ENCODE data around the gene ELMOD3.
A peak's percentile ranks its signal among the peaks of the same experiment; 100 is the strongest.
"Not testable (repeated sequence)": the region's sequence is repeated elsewhere in the genome, so short reads cannot be mapped to it uniquely, and the experiment has no call there.

Gene ELMOD3

DNA sequence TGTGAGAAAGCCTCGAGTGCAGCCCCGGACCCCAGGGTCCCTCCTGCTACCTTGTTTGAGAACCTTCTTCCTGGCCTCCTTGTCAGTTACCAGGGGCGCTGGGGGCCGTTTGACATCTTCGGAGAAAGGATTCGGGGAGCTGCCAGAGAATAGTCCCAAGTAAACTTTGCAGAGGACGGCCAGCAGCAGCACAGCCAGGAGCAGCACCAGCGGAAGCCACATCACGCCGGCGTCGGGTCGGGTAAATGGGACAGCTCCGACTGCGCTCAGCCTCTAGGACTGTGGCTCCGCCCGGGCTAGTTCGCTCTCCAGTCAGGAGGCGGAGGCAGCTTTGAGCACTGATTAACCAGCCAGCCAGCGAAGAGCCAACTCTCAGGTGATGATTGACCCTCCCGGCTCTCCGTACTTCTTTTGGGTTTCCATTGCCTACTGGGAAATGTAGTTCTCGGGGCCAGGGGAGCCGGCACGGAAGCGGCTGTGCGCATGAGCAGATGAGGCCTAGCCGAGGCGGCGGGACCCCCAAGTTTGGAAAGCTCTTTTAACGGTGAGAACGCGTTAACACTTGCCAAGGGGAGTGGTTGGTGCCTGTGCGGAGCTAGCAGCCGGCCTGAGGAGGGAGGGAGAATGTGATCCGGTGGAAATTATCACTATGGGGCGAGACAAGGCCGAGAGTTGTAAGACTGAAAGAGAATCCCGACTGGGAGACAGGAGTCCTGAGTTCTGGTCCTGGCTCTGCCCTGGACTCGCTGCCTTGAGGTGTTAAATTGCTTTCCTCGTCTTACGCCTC lies at the start of gene ELMOD3, which contains the start of gene RETSAT:
ELMOD3 (plus strand) TSS at position 484 of the 787 bp plus-strand sequence. CDS start 2,430 bp downstream, outside the sequence.
RETSAT (minus strand) TSS at position 243 of the 787 bp plus-strand sequence; CDS start at position 222, 21 bp downstream.
- peak; percentile 95 to 98 for DNase-seq

DNA sequence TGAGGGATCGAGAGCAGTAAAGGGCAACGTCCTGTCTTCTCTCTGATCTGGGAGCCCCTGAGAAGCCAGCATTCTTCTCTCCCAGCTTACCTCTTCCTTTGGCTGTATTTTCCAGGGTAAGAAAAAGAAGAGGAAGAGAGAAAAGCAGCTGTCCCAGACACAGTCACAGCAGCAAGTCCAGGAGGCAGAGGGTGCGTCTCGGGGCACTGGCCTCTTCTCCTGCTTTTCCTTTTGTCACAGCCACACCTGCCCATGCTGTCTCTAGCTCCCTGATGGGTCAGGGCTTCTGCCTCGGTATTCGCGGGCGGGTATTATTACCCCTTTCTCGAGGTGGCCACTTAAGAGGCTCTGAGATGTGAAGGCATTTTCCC lies 47.1 kb upstream of the ELMOD3 start:
- DNase-seq, result no peak

DNA sequence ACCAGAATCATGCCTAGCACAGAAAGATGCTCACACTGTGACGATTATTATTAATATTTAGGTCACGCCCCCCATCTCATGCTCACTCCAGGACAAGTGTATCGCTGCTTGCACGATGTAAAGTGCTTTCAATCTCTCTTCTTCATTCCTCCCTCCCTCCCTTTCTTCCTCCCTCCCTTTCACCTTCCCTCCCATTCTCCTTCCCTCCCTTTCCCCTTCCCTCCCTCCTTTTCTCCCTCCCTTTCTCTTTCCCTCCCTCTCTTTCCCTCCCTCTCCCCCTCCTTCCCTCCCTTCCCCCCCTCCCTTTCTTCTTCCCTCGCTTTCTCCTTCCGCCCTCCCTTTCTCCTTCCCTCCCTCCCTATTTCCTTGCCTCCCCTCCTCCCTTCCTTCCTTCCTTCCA lies 46.4 kb upstream of the ELMOD3 start:
- DNase-seq, result no peak

DNA sequence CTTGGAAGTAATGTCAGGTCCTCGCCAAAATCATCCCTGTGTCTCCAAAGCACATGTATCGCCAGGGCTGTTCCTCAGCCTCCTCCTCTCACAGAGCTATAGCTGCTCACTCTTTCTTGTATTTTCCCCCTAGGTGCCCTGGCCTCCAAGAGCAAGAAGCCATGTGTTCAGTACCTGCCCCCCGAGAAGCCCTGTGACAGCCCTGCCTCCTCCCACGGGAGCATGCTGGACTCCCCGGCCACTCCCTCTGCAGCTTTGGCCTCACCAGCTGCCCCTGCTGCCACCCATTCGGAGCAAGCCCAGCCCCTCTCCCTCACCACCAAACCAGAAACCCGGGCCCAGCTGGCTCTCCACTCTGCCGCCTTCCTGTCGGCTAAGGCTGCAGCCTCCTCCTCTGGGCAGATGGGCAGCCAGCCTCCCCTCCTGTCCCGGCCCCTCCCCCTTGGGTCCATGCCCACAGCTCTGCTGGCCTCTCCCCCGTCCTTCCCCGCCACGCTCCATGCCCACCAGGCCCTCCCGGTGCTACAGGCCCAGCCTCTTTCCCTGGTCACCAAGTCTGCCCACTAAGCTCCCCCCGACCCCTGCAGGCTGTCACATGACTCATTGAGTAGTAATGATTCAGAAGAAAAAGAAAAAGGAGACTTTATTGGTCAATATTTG lies 45.5 kb upstream of the ELMOD3 start:
- DNase-seq, result peak in 1 of 2 donors; percentile 45

DNA sequence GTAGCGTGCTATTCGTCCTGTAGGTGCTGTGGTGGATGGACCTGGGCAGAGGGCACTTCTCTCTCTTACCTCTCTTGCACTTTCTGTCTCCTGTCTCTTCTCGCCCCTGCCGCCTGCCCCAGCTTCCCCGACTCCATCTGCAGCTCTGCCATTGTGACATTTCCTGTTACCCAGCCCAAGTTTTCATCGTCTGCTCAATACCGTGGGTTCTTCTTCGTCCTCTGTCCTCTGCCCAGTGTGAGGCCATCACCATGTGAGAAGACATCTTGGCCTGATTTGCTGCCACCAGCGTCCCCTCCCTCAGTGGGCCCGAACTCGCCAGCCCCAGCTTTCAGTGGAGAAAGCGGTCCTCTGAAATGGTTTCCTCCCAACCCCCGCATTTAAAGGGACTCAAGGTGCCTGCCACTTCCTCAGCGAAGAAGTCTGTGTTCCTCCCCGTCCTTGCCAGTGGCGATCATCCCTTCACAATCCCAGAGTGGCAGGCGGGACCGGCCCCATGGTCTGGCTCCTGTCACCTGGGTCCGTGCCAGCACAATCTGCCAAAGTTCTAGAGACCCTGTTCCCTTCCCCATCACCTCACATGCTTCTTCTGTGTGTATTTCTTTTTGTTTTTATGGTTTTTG lies 44.8 kb upstream of the ELMOD3 start:
- DNase-seq, result no peak

DNA sequence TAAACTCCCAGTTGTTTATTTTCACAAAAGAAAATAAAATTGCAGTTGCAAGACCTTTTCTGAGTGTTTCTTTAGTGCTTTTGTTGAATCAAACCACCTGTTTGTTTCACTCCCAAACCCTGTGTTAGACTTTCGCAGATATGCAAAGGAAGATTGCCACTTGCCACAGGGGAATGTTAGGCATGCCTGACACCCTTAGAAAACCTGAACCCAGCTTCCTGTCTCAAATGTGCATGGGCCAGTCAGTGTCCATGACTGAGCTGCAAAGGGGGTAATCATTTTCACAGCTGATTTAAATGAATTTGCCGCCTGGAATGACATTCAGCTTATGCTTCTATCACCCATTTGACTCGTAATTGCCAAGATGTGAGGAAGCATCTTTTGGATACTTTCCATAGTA lies 44.2 kb upstream of the ELMOD3 start:
- no peak for DNase-seq

DNA sequence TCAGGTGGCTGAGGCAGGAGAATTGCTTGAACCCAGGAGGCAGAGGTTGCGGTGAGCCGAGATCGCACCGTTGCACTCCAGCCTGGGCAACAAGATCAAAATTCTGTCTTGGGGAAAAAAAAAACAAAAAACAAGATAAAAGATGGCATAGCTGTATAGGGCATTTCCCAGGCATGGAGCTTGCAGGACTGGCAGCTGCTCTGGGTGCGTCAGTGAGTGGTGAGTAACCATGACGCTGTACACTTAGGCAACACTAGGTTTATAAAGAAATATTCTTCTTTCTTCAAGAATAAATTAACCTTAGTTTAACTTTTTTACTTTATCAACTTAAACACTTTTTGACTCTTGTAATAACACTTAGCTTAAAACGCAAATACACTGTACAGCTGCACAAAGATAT lies 42.2 kb upstream of the ELMOD3 start:
- DNase-seq, result no peak

DNA sequence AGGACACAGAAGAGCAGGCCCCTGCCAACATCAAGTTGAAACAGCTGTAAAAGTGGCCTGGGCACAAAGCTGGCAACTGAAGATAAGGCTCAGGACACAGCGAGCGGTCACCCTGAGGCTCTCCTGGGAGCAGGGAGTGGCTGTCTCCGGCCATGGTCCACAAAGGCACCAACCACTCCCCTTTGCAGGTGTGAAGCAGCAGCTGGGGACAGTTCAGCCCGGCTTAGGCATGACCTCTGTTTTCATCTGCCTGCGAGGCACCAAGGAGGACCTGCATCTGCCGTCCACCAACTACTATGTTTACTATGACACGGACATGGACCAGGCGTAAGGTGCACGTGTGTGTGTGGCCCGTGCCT lies 39.7 kb upstream of the ELMOD3 start:
- DNase-seq, result no peak

DNA sequence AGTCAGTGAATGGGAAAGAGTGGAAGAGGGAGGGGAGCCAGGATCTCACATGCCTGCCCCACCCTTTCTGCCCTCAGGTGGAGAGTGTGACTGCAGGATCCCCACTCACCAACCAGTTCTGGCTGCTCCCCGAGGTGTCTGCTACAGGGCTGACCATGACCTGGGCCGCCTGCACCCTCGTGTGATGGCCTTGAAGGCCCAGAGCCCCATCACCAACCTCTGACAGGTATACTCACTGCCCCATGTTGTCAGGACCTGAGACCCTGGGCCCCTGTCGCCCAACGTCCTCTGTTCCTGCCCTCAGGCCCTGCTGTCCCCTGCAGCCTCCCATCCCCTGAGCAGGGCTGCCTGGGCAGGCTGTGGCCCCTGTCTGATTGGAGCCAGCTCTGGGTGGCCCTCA lies 38.6 kb upstream of the ELMOD3 start:
- DNase-seq, result not testable (repeated sequence)

DNA sequence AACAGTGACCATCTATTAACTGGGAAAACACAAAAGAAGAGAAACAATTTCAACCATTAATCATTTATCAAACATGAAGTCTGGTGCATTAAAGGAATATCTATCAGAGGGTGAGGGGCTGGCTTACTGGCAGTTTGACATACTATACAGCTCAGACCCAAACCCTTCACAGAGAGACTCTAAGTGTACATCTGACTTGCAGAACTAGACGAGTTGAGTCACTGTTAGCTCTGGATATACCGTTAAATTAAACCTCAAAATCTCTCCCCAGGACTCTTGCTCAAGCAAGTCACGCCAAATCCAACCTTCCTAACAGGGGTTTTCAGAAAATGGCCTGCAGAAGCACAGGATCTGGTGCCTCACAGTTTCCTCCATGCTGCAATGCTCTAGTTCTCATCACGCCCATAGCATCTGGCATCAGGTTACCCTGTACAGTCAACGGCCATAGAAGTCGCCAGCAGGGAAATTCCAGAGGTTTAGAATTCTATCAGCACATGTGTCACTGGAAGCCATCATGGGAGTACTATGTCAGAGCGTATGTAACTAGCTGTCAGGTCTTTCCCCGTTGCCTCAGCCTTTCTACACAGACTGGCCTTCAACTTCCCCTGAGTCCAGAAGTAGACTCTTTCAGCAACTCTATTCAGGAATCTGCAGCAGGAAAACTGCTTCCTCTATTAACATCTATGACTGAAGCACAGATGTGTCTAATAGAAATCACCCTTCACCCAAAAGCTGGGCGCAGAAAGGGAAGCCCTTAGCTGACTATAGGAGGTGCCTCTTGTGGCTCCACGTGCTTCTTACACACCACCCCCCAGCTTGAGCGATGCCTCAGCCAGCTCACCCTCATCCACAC lies 36.1 kb upstream of the ELMOD3 start:
- no peak for DNase-seq

DNA sequence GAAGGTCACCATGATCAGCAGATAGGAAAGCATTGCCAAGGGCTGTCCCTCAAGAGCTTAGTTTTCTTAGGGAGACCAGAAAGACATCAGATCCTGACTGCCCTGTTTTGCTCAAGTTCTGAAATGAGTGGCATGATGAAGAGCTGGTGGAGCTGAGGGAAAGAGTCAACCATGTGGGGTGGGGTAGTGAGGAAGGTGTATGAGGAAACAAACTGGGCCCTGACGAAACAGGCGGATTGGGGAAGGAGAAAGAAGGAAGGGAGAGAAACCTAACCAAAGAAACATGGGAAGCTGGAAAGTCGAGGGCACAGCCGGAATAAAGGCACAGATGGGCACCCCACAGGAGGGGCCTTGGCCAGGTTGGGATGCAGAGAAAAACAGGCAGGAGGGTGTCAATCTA lies 34.8 kb upstream of the ELMOD3 start:
- DNase-seq, result no peak

DNA sequence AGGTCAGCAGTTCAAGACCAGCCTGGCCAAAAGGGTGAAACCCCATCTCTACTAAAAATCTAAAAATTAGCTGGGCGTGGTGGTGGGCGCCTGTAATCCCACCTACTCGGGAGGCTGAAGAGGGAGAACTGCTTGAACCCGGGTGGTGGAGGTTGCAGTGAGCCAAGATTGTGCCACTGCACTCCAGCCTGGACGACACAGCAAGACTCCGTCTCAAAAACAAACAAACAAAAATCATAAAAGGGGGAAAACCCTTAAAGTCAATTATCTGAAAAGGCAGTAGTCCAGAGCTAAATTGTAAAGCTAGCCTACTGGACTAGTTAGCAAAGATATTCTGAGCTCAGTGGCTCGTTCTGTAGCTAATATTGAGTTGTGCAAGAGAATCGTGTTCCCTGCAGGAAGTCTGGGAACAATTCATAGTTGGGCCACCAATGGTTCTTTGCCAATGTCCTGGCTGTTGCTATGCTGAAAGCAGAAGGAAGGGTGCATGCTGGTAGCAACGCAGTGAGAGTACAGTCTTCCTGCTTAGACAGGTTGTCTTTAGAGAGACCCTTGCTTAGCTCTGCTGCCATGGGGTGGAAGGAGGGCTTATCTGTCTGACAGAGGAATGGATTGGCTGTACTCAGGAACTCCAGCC lies 31.1 kb upstream of the ELMOD3 start:
- DNase-seq, result no peak

DNA sequence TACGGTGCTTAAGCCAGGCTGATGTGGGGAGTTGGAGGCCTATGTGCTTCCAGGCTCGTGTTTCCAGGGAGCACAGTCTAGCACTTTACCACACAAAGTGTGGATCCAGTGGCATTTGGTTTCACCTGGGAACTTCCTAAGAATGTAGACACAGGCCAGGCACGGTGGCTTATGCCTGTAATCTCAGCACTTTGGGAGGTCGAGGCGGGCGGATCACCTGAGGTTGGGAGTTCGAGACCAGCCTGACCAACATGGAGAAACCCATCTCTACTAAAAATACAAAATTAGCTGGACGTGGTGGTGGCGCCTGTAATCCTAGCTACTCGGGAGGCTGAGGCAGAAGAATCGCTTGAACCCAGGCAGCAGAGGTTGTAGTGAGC lies 30.6 kb upstream of the ELMOD3 start:
- DNase-seq, result not testable (repeated sequence)

DNA sequence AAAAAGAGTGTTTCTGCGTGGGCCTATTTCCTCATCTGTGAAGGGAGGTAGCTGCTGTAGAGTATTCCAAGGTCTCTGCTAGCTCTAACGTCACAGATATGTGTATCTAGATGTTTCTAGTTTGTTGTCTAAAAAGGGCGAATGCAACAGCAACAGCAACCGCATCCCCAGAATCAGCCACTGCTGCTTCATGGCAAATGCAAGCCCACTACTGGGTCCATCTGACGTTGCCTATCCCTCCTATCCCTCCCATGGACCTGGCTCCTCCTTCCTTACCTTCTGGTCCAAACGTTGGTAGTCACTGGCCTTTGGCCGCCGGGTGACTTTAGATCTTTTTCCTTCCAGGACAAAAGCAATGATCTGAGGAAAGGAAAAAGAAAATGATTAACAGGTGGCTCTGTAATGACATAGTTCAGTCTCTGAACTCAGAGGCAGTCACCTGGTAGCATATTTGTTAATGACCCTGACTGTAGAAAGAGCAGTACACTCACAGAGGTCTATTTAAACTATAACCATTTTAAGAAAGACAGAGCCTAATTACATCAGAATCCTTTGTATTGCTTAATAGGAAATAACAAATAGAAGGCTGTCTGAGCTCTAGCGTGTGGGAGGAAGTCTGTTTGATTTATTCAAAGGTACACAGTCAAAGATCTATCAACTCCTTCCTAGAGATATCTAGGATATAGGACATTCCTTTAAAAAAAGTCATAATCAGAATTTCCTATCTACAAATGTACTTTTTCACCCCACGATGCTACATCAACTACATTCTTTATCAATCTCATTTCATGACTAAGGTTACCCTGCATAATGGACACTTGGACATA lies 29.7 kb upstream of the ELMOD3 start:
- DNase-seq, result no peak

DNA sequence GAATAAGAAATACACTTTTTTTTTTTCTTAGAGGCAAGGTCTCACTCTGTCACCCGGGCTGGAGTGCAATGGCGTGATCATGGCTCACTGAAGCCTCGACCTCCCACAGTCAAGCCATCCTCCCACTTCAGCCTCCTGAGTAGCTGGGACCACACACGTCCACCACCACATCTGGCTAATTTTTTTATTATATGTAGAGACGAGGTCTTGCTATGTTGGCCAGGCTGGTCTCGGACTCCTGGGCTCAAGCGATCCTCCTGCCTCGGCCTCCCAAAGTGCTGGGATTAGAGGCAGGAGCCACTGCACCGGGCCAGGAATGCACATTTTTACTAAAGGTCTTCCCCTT lies 29.1 kb upstream of the ELMOD3 start:
- no peak for DNase-seq

DNA sequence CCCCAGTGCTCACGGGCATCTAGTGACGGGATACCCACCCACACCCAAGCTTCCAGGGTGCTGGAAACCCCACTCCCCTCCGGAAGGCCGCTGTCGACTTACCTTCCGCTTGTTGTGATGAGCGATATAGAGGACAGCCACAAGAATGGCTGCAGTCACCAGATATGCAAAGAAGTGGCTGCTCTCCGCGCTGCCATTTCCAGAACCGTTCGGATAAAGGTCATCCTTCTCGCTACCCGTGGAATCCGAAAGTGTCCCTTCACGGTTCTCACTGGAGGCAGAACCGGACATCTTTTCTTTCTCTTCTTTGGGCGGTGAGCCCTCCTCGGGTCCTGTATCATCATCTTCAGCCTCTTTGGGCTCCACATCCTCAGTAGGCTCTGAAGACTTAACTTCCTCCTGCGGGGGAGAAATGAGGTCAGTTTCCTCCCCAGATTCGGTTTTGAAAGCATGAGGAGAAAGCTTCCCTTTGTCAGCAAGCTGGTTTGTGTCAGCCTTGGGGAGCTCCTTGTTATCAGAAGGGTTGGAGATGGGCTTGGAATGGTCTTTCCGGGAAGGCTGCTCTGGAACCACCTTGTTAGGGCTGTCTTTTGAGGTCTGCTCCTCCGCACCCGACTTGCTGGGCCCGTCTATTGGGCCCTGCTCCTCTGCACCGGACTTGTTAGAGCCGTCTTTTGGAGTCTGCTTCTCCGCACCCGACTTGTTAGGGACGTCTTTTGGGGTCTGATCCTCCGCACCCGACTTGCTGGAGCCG lies 28.0 kb upstream of the ELMOD3 start:
- no peak for DNase-seq

DNA sequence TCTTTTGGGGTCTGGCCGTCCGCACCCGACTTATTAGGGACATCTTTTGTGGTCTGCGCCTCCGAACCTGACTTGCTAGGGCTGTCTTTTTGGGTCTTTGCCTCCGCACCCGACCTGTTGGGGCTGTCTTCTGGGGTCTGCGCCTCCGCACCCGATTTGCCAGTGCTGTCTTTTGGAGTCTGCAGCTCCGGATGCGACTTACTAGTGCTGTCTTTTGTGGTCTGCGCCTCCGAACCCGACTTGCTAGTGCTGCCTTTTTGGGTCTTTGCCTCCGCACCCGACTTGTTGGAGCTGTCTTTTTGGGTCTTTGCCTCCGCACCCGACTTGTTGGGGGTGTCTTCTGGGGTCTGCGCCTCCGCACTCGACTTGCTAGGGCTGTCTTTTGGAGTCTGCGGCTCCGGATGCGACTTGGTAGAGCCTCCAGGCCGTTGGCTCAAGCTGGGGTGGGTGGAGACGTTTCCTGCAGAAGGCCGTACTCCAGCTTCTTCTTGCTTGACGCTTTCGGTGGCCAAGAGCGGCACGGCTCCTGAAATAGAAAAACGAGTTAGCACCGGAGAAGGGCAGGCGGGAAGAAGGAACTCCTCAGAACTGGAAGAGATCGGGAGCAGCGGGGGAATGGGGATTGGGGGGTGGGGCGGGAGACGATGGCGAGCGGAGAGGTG lies 27.3 kb upstream of the ELMOD3 start:
- peak in 1 of 2 donors; percentile 64 for DNase-seq

DNA sequence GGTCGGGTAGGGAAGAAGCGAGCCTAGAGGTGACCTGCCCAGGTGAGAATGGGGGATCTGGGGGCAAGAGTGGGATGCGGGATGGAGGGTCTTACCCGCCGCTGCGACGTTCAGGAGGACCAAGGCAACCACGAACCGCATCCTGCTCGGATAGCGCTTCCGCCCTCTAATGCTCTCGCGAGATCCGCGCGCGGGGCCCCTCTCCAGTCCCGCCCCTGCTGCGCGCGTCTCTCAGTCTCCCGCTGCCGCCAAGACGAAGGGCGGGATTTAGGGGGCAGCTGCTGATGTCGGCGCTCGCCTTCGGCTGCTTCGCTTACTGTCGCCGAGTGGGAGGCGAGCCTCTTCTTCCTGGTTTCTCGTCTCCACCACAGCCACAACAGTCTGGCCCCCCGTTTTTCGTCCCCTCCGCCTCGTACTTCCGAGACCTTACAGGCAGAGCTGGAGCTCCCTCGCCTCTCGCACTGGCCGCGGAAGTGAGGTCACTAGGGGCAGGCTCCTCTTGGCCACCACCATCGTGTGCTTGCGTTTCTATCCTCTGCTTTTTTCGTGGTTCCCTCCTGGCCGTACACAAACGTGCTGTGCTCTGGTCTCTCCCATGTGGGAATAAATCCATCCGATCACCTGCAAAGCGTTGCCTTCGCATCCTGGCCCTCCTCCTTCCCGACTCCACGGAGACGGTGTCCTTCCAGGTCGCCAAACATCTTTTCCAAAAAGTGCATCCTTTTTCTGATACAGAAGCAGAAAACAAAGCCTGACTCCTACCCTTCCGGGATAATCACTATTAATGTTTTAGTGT lies 26.5 kb upstream of the ELMOD3 start, which contains the start of gene TGOLN2:
TGOLN2 (minus strand) TSS at position 168 of the 796 bp plus-strand sequence; CDS start at position 141, 27 bp downstream.
- peak; percentile 86 to 92 for DNase-seq

DNA sequence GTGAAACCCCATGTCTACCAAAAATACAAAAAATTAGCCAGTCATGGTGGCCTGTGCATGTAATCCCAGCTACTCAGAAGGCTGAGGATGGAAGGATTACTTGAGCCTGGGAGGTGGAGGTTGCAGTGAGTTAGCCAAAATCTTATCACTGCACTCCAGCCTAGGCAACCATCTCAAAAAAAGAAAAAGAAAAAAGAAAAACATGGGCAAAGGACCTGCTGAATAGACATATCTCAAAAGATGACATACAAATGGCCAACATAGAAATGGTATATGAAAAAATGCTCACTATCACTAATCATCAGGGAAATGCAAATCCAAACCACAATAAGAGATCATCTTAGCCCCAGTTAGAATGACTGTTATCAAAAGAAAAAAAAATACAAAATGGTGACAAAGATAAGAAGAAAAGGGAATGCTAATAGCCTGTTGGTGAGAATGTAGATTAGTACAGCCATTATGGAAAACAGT lies 25.4 kb upstream of the ELMOD3 start:
- DNase-seq, result no peak

Measured in hippocampal formation (tissue), 2 donors.